Measurements from ENCODE around the gene HSPBAP1. TPM values are rescaled to one million over a fixed set of nuclear protein-coding genes. Genes with fewer than 3 reads are reported as not detected.

Gene HSPBAP1
- total RNA-seq, 1 experiment from 2014 or later = 8.9 TPM

DNA sequence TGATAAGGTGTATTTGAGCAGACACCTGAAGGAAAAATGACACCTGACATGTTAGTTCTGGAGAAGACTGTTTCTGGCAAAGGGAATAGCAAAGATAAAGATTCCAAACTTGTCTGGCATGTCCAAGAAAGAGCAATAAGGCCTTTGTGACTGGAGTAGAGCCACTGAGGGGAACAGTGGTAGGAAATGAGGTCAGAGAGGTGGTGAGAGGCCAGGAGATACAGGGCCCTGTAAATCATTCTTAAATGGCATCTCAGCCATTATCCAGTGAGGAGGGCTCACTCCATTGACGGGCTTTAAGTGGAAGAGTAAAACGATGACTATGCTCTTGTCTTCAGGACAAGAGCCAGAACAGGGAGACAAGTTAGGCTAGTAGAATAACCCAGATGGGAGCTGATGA lies 5.7 kb upstream of the HSPBAP1 start:
- intact Hi-C loops (cut with micrococcal nuclease; ENCODE audit: unreplicated experiment) = no loop called here

DNA sequence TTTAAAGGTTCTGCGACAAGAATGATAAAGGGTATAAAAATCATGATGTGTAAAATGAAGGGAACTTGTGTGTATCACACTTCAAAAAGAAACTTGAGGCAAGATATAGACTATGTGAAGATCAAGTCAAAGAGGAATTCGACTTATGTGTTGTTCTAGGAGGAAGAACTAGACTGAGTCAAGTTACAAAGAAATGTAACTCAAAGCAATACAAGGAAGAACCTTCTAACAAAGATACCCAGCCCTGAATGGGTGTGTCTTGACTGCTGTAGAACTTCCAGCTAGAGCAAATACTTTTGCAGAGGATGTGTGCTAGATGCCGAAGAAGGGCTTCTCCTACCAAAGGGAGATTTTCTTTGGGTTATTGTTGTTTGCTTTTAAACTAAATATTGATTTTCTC lies 3.7 kb upstream of the HSPBAP1 start:
- TF ChIP-seq, protein P1, sequence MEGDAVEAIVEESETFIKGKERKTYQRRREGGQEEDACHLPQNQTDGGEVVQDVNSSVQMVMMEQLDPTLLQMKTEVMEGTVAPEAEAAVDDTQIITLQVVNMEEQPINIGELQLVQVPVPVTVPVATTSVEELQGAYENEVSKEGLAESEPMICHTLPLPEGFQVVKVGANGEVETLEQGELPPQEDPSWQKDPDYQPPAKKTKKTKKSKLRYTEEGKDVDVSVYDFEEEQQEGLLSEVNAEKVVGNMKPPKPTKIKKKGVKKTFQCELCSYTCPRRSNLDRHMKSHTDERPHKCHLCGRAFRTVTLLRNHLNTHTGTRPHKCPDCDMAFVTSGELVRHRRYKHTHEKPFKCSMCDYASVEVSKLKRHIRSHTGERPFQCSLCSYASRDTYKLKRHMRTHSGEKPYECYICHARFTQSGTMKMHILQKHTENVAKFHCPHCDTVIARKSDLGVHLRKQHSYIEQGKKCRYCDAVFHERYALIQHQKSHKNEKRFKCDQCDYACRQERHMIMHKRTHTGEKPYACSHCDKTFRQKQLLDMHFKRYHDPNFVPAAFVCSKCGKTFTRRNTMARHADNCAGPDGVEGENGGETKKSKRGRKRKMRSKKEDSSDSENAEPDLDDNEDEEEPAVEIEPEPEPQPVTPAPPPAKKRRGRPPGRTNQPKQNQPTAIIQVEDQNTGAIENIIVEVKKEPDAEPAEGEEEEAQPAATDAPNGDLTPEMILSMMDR (IDR thresholded peaks at IDR 0.05; ENCODE audit: unreplicated experiment) = no peak
- CTCF ChIA-PET = interaction anchor here (0.6 to 1.7 kb wide), 2 partner anchors 35 to 42 kb away, joined by 3 to 4 read pairs; no protein-coding TSS in a partner anchor
- peaks cover 21% of the 10 kb centered on the region for H3K4me1 Mint-ChIP-seq (ENCODE audit: low read depth, unreplicated experiment)
- intact Hi-C loops (cut with micrococcal nuclease; ENCODE audit: unreplicated experiment) = no loop called here
- H3K27me3 Mint-ChIP-seq (ENCODE audit: unreplicated experiment) = no peaks in the 10 kb centered on the region
- H3K4me3 Mint-ChIP-seq (ENCODE audit: low read depth, unreplicated experiment) = no peak overlapping the region
- no peak for DNase-seq
- H3K9me3 Mint-ChIP-seq (ENCODE audit: low read depth, unreplicated experiment) = no peaks in the 10 kb centered on the region
- H3K36me3 Mint-ChIP-seq (ENCODE audit: insufficient read depth, unreplicated experiment) = peaks cover 29% of the 10 kb centered on the region
- peak overlapping the region; percentile 43 for H3K27ac Mint-ChIP-seq (ENCODE audit: unreplicated experiment)
- BruUV-seq (replicated peaks) = no TSS peak

More for the DNA sequence above, 5.7 kb upstream of the HSPBAP1 start:
- H3K27me3 Mint-ChIP-seq (ENCODE audit: unreplicated experiment) = no peaks in the 10 kb centered on the region
- H3K27ac Mint-ChIP-seq (ENCODE audit: unreplicated experiment) = no peak overlapping the region
- no peak for DNase-seq
- TF ChIP-seq, protein P1 (IDR thresholded peaks at IDR 0.05; ENCODE audit: unreplicated experiment) = no peak
- CTCF ChIA-PET = no interaction called here
- no TSS peak for BruUV-seq (replicated peaks)
- peaks cover 13% of the 10 kb centered on the region for H3K36me3 Mint-ChIP-seq (ENCODE audit: insufficient read depth, unreplicated experiment)
- no peak overlapping the region for H3K4me3 Mint-ChIP-seq (ENCODE audit: low read depth, unreplicated experiment)
- no peaks in the 10 kb centered on the region for H3K9me3 Mint-ChIP-seq (ENCODE audit: low read depth, unreplicated experiment)
- H3K4me1 Mint-ChIP-seq (ENCODE audit: low read depth, unreplicated experiment) = peaks cover 21% of the 10 kb centered on the region

DNA sequence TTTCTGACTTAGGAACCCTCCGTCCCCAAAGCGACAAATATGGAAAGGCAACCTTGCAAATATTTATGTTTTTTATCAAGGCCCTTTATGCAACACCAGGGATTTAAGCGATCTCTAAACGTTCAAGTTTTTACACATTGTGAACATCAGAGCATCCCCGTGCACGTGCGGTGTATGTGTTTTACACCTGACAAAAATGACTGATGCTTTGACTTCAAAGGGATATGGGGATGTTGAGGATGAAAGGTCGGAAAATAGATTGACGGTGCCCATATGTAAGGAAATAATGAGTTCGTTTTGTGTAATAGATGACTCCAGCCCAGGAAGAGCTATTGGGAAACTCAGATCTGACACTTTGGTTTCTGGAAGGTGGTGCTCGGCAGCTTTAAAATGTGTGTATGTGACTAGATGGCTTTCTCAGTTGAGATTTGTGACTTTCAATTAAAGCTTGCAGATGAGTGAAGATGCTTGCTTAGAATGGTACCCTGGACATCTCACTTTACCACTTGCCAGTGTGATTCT lies 2.1 kb upstream of the HSPBAP1 start:
- Mint-ChIP-seq H3K9me3 (ENCODE audit: low read depth, unreplicated experiment) (no peaks in the 10 kb centered on the region), H3K4me1 (ENCODE audit: low read depth, unreplicated experiment) (peaks cover 21% of the 10 kb centered on the region), H3K27ac (ENCODE audit: unreplicated experiment) (no peak overlapping the region), H3K27me3 (ENCODE audit: unreplicated experiment) (no peaks in the 10 kb centered on the region), H3K4me3 (ENCODE audit: low read depth, unreplicated experiment) (peak overlapping the region; percentile 79), H3K36me3 (ENCODE audit: insufficient read depth, unreplicated experiment) (peaks cover 29% of the 10 kb centered on the region)
- no peak for DNase-seq
- BruUV-seq (replicated peaks) = TSS peak; percentile 71
- CTCF ChIA-PET = no interaction called here
- TF ChIP-seq, protein P1 (IDR thresholded peaks at IDR 0.05; ENCODE audit: unreplicated experiment) = no peak
- intact Hi-C loops (cut with micrococcal nuclease; ENCODE audit: unreplicated experiment) = no loop called here

DNA sequence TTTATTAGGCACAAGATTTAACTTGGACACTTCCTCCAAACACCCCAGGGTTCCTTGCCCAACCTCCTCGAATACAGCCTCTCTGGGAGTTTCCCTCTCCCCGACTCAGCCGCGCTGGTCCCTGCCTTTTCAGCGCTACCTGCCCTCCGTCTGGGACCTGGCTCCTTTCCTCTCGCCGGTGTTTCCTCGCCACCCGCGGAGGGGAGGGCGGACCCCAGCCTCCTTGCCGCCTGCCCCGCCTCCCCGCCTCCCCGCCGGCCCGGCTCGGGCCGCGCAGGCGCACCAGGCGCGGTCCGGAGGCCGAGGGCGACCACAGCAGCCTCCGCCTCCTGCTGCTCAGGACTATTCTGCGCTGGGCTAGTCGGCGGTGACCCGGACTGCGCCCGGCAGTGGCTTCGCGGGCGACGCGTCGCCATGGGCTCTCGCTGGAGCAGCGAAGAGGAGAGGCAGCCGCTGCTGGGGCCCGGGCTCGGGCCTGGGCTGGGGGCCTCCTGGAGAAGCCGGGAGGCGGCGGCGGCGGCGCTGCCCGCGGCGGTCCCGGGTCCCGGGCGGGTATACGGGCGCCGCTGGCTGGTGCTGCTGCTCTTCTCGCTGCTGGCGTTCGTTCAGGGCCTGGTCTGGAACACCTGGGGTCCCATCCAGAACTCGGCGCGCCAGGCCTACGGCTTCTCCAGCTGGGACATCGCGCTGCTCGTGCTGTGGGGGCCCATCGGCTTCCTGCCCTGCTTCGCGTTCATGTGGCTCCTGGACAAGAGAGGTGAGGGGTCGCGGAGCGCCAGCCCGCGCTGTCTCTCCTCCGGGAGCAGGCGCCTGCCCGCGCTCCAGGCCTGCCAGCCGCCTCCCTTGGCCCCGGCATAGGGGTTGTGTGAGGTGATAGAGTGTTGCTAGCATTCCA lies 1.4 kb upstream of the HSPBAP1 start, which contains the start of gene SLC49A4:
SLC49A4 (plus strand) TSS at position 291 of the 895 bp plus-strand sequence; CDS start at position 415, 124 bp downstream.
- Mint-ChIP-seq H3K4me1 (ENCODE audit: low read depth, unreplicated experiment) (peaks cover 21% of the 10 kb centered on the region), H3K27me3 (ENCODE audit: unreplicated experiment) (no peaks in the 10 kb centered on the region), H3K9me3 (ENCODE audit: low read depth, unreplicated experiment) (no peaks in the 10 kb centered on the region), H3K4me3 (ENCODE audit: low read depth, unreplicated experiment) (peak within 1 kb of the TSS; percentile 79), H3K27ac (ENCODE audit: unreplicated experiment) (peak within 1 kb of the TSS; percentile 86), H3K36me3 (ENCODE audit: insufficient read depth, unreplicated experiment) (peaks cover 29% of the 10 kb centered on the region)
- CTCF ChIA-PET = interaction anchor here (1.5 kb wide), 1 partner anchor 11 kb away, joined by 4 read pairs; no protein-coding TSS in a partner anchor
- TF ChIP-seq, protein P1 (IDR thresholded peaks at IDR 0.05; ENCODE audit: unreplicated experiment) = no peak
- BruUV-seq (replicated peaks) = no TSS peak
- intact Hi-C loops (cut with micrococcal nuclease; ENCODE audit: unreplicated experiment) = no loop called here
- peak; percentile 89 for DNase-seq

Data from Calu3 (cell line).